HEK293 (cell line): ENCODE measurements around the gene AATK.

Experiments used
- CTCF ChIA-PET: fragments of 350-600 bp; formaldehyde crosslinking; extraction: SDS; loops from one replicate; lab custom pipeline; 2021; ENCODE audit warnings: antibody characterized with exemption; lab: Yijun Ruan, JAX
- POLR2A ChIA-PET: fragments of 300-600 bp; formaldehyde crosslinking; extraction: SDS; loops from one replicate; lab custom pipeline; 2020; ENCODE audit warnings: antibody characterized with exemption, inconsistent platforms; lab: Yijun Ruan, JAX
- H3K27ac ChIP-seq: fragments of 200-500 bp; sonication (Bioruptor generic); 2 replicates; pipeline ENCODE4 v1.5.1; 2014; ENCODE audit warnings: low read depth, low read length, control low read depth, inconsistent platforms; ENCODE audit errors: extremely low read depth
- H3K36me3 ChIP-seq, 2 experiments: fragments of 200-500 bp in 1 of 2; sonication (Bioruptor generic) in 1 of 2; 1 replicate in 1 of 2; 2 replicates in 1 of 2; pipeline ENCODE4 v1.5.1; 2014 to 2017; ENCODE audit warnings: inconsistent platforms in 2 of 2, low read length in 2 of 2; ENCODE audit not compliant: control insufficient read depth in 2 of 2, insufficient read depth in 1 of 2
- H3K4me1 ChIP-seq: fragments of 200-500 bp; sonication (Bioruptor generic); 2 replicates; pipeline ENCODE4 v1.5.1; 2014; ENCODE audit warnings: mild to moderate bottlenecking, low read length, inconsistent platforms; ENCODE audit not compliant: control insufficient read depth, insufficient read depth
- H3K4me3 ChIP-seq: 2 replicates; pipeline ENCODE4 v1.5.1; 2011; ENCODE audit warnings: low read depth, mild to moderate bottlenecking, control low read depth, low read length, moderate library complexity
- H3K9me3 ChIP-seq: fragments of 200-500 bp; sonication (Bioruptor generic); 2 replicates; pipeline ENCODE4 v1.5.1; 2014; ENCODE audit warnings: low read depth, low read length, inconsistent platforms; ENCODE audit not compliant: control insufficient read depth, insufficient read depth
- GLI2 ChIP-seq: fragments of 450-650 bp; formaldehyde crosslinking; IDR thresholded peaks from 2 replicates; pipeline ENCODE4; 2017; ENCODE audit warnings: missing biosample characterization, missing genetic modification characterization, low read depth, borderline replicate concordance
- KLF10 ChIP-seq: fragments of 450-650 bp; IDR thresholded peaks from 2 replicates; pipeline ENCODE4 v1.5.1; 2018; ENCODE audit warnings: missing biosample characterization, mild to moderate bottlenecking, missing genetic modification characterization
- KLF8 ChIP-seq: fragments of 450-650 bp; formaldehyde crosslinking; IDR thresholded peaks from 2 replicates; pipeline ENCODE4 v1.5.1; 2016; ENCODE audit warnings: missing biosample characterization, missing genetic modification characterization
- MZF1 ChIP-seq: fragments of 450-650 bp; formaldehyde crosslinking; IDR thresholded peaks from 2 replicates; pipeline ENCODE4 v1.5.1; 2017; ENCODE audit warnings: missing biosample characterization, missing genetic modification characterization, borderline replicate concordance
- SALL2 ChIP-seq: fragments of 450-650 bp; formaldehyde crosslinking; IDR thresholded peaks from 2 replicates; pipeline ENCODE4 v1.5.0; 2017; ENCODE audit warnings: missing biosample characterization, mild to moderate bottlenecking, missing genetic modification characterization, borderline replicate concordance
- ZBTB7A ChIP-seq: fragments of 450-650 bp; formaldehyde crosslinking; IDR thresholded peaks from 2 replicates; pipeline ENCODE4 v1.5.1; 2016; ENCODE audit warnings: low read depth, missing biosample characterization, missing genetic modification characterization
- ZNF146 ChIP-seq: fragments of 450-650 bp; formaldehyde crosslinking; IDR thresholded peaks from 2 replicates; pipeline ENCODE4 v1.5.1; 2016; ENCODE audit warnings: missing biosample characterization, missing genetic modification characterization
- ZNF221 ChIP-seq: fragments of 450-650 bp; formaldehyde crosslinking; IDR thresholded peaks from 2 replicates; pipeline ENCODE4 v1.5.1; 2017; ENCODE audit warnings: missing biosample characterization, missing genetic modification characterization, borderline replicate concordance
- ZNF274 ChIP-seq, 2 experiments: fragments of 200-500 bp in 1 of 2; fragments of 450-650 bp in 1 of 2; sonication (Bioruptor generic) in 1 of 2; formaldehyde crosslinking in 1 of 2; IDR thresholded peaks; 2 replicates each; pipeline versions ENCODE4 v1.5.1 to v1.6.1; 2014 to 2016; ENCODE audit warnings: borderline replicate concordance in 1 of 2, inconsistent platforms in 1 of 2, low read length in 1 of 2, missing biosample characterization in 1 of 2, missing genetic modification characterization in 1 of 2
- ZNF626 ChIP-seq: fragments of 450-650 bp; sonication (Bioruptor Pico); formaldehyde crosslinking; IDR thresholded peaks from 2 replicates; pipeline ENCODE4 v1.5.1; 2018; ENCODE audit warnings: missing biosample characterization, missing genetic modification characterization, inconsistent platforms
- ZSCAN16 ChIP-seq: fragments of 450-650 bp; formaldehyde crosslinking; IDR thresholded peaks from 2 replicates; pipeline ENCODE4 v1.5.1; 2016; ENCODE audit warnings: missing biosample characterization, missing genetic modification characterization
- TF ChIP-seq, protein P1 (sequence below): fragments of 450-650 bp; formaldehyde crosslinking; IDR thresholded peaks from 2 replicates; pipeline ENCODE4 v1.5.1; 2016; ENCODE audit warnings: missing biosample characterization, missing genetic modification characterization
- TF ChIP-seq, protein P2 (sequence below): fragments of 450-650 bp; formaldehyde crosslinking; IDR thresholded peaks from 2 replicates; pipeline ENCODE4 v1.5.1; 2017; ENCODE audit warnings: missing biosample characterization, missing genetic modification characterization
- TF ChIP-seq, protein P3 (sequence below): fragments of 450-650 bp; formaldehyde crosslinking; IDR thresholded peaks from 2 replicates; pipeline ENCODE4 v1.5.1; 2016; ENCODE audit warnings: missing biosample characterization, missing genetic modification characterization
- TF ChIP-seq, protein P4 (sequence below): fragments of 450-650 bp; formaldehyde crosslinking; IDR thresholded peaks from 2 replicates; pipeline ENCODE4 v1.5.1; 2016; ENCODE audit warnings: missing biosample characterization, missing genetic modification characterization, low read depth
- TF ChIP-seq, protein P5 (sequence below): fragments of 450-650 bp; formaldehyde crosslinking; IDR thresholded peaks from 2 replicates; pipeline ENCODE4 v1.5.1; 2017; ENCODE audit warnings: missing biosample characterization, missing genetic modification characterization
- TF ChIP-seq, protein P6 (sequence below): fragments of 450-650 bp; IDR thresholded peaks from 2 replicates; pipeline ENCODE4 v1.5.1; 2018; ENCODE audit warnings: missing biosample characterization, missing genetic modification characterization
- TF ChIP-seq, protein P7 (sequence below): fragments of 450-650 bp; formaldehyde crosslinking; IDR thresholded peaks from 2 replicates; pipeline ENCODE4 v1.5.1; 2016; ENCODE audit warnings: missing biosample characterization, missing genetic modification characterization
- TF ChIP-seq, protein P8 (sequence below): fragments of 450-650 bp; formaldehyde crosslinking; IDR thresholded peaks from 2 replicates; pipeline ENCODE4 v1.5.1; 2016; ENCODE audit warnings: missing biosample characterization, missing genetic modification characterization

The AATK gene

DNA sequence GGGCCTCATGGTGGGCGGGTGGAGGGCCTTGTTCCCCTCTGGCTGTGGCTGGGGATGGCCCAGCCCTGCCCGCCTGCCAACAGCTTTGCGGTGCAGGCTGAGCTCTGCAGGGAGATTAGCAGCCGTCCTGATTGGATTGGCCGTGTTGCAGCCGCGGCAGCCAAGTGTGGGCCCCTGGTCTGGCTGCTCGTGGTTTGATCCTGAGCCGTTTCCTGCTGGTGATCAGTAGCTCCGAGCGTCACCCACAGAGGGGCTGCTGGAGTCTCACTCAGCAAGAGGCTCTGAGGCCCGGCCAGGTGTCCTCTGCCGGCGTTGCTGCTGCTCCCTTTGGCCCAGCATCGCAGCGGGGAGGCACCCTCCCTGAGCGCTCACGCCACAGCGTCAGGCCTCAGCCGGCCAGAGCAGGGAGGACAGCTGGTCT, 98.6 kb downstream of the AATK start:
- Histone ChIP-seq H3K4me3 (no peak overlapping the region), H3K36me3 (peaks cover 0 to 17% of the 10 kb centered on the region in 2 experiments; a peak in 1 of 3 replicates), H3K9me3 (no peaks in the 10 kb centered on the region), H3K4me1 (no peaks in the 10 kb centered on the region), H3K27ac (no peak overlapping the region)
- ChIA-PET CTCF (no interaction called here), POLR2A (no interaction called here)
- no peak for TF ChIP-seq ZNF146 (tag by site-specific recombination)
- TF ChIP-seq ZBTB7A: no peak
- TF ChIP-seq, protein P1, sequence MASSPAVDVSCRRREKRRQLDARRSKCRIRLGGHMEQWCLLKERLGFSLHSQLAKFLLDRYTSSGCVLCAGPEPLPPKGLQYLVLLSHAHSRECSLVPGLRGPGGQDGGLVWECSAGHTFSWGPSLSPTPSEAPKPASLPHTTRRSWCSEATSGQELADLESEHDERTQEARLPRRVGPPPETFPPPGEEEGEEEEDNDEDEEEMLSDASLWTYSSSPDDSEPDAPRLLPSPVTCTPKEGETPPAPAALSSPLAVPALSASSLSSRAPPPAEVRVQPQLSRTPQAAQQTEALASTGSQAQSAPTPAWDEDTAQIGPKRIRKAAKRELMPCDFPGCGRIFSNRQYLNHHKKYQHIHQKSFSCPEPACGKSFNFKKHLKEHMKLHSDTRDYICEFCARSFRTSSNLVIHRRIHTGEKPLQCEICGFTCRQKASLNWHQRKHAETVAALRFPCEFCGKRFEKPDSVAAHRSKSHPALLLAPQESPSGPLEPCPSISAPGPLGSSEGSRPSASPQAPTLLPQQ (tag by site-specific recombination): no peak
- no peak for TF ChIP-seq ZSCAN16 (tag by site-specific recombination)
- TF ChIP-seq, protein P2, sequence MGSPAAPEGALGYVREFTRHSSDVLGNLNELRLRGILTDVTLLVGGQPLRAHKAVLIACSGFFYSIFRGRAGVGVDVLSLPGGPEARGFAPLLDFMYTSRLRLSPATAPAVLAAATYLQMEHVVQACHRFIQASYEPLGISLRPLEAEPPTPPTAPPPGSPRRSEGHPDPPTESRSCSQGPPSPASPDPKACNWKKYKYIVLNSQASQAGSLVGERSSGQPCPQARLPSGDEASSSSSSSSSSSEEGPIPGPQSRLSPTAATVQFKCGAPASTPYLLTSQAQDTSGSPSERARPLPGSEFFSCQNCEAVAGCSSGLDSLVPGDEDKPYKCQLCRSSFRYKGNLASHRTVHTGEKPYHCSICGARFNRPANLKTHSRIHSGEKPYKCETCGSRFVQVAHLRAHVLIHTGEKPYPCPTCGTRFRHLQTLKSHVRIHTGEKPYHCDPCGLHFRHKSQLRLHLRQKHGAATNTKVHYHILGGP: no peak
- no peak for TF ChIP-seq SALL2 (tag by site-specific recombination)
- no peak for TF ChIP-seq ZNF274 (IDR thresholded peaks at IDR 0.05; ENCODE audit: low read length)
- no peak for TF ChIP-seq ZNF274 (tag by site-specific recombination; IDR thresholded peaks at IDR 0.05; ENCODE audit: borderline replicate concordance)
- no peak for TF ChIP-seq KLF8 (tag by site-specific recombination)
- TF ChIP-seq, protein P3, sequence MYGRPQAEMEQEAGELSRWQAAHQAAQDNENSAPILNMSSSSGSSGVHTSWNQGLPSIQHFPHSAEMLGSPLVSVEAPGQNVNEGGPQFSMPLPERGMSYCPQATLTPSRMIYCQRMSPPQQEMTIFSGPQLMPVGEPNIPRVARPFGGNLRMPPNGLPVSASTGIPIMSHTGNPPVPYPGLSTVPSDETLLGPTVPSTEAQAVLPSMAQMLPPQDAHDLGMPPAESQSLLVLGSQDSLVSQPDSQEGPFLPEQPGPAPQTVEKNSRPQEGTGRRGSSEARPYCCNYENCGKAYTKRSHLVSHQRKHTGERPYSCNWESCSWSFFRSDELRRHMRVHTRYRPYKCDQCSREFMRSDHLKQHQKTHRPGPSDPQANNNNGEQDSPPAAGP (tag by site-specific recombination): no peak
- TF ChIP-seq, protein P4, sequence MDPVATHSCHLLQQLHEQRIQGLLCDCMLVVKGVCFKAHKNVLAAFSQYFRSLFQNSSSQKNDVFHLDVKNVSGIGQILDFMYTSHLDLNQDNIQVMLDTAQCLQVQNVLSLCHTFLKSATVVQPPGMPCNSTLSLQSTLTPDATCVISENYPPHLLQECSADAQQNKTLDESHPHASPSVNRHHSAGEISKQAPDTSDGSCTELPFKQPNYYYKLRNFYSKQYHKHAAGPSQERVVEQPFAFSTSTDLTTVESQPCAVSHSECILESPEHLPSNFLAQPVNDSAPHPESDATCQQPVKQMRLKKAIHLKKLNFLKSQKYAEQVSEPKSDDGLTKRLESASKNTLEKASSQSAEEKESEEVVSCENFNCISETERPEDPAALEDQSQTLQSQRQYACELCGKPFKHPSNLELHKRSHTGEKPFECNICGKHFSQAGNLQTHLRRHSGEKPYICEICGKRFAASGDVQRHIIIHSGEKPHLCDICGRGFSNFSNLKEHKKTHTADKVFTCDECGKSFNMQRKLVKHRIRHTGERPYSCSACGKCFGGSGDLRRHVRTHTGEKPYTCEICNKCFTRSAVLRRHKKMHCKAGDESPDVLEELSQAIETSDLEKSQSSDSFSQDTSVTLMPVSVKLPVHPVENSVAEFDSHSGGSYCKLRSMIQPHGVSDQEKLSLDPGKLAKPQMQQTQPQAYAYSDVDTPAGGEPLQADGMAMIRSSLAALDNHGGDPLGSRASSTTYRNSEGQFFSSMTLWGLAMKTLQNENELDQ (tag by site-specific recombination): no peak
- TF ChIP-seq, protein P5, sequence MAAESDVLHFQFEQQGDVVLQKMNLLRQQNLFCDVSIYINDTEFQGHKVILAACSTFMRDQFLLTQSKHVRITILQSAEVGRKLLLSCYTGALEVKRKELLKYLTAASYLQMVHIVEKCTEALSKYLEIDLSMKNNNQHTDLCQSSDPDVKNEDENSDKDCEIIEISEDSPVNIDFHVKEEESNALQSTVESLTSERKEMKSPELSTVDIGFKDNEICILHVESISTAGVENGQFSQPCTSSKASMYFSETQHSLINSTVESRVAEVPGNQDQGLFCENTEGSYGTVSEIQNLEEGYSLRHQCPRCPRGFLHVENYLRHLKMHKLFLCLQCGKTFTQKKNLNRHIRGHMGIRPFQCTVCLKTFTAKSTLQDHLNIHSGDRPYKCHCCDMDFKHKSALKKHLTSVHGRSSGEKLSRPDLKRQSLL: no peak
- TF ChIP-seq, protein P6, sequence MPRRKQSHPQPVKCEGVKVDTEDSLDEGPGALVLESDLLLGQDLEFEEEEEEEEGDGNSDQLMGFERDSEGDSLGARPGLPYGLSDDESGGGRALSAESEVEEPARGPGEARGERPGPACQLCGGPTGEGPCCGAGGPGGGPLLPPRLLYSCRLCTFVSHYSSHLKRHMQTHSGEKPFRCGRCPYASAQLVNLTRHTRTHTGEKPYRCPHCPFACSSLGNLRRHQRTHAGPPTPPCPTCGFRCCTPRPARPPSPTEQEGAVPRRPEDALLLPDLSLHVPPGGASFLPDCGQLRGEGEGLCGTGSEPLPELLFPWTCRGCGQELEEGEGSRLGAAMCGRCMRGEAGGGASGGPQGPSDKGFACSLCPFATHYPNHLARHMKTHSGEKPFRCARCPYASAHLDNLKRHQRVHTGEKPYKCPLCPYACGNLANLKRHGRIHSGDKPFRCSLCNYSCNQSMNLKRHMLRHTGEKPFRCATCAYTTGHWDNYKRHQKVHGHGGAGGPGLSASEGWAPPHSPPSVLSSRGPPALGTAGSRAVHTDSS (tag by site-specific recombination): no peak
- TF ChIP-seq MZF1: no peak
- no peak for TF ChIP-seq ZNF221 (tag by site-specific recombination)
- TF ChIP-seq, protein P7, sequence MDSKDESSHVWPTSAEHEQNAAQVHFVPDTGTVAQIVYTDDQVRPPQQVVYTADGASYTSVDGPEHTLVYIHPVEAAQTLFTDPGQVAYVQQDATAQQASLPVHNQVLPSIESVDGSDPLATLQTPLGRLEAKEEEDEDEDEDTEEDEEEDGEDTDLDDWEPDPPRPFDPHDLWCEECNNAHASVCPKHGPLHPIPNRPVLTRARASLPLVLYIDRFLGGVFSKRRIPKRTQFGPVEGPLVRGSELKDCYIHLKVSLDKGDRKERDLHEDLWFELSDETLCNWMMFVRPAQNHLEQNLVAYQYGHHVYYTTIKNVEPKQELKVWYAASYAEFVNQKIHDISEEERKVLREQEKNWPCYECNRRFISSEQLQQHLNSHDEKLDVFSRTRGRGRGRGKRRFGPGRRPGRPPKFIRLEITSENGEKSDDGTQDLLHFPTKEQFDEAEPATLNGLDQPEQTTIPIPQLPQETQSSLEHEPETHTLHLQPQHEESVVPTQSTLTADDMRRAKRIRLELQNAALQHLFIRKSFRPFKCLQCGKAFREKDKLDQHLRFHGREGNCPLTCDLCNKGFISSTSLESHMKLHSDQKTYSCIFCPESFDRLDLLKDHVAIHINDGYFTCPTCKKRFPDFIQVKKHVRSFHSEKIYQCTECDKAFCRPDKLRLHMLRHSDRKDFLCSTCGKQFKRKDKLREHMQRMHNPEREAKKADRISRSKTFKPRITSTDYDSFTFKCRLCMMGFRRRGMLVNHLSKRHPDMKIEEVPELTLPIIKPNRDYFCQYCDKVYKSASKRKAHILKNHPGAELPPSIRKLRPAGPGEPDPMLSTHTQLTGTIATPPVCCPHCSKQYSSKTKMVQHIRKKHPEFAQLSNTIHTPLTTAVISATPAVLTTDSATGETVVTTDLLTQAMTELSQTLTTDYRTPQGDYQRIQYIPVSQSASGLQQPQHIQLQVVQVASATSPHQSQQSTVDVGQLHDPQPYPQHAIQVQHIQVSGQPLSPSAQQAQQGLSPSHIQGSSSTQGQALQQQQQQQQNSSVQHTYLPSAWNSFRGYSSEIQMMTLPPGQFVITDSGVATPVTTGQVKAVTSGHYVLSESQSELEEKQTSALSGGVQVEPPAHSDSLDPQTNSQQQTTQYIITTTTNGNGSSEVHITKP: no peak; the same call in 1 of the 2 replicates
- no peak for TF ChIP-seq KLF10
- TF ChIP-seq, protein P8, sequence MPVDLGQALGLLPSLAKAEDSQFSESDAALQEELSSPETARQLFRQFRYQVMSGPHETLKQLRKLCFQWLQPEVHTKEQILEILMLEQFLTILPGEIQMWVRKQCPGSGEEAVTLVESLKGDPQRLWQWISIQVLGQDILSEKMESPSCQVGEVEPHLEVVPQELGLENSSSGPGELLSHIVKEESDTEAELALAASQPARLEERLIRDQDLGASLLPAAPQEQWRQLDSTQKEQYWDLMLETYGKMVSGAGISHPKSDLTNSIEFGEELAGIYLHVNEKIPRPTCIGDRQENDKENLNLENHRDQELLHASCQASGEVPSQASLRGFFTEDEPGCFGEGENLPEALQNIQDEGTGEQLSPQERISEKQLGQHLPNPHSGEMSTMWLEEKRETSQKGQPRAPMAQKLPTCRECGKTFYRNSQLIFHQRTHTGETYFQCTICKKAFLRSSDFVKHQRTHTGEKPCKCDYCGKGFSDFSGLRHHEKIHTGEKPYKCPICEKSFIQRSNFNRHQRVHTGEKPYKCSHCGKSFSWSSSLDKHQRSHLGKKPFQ (tag by site-specific recombination): no peak
- TF ChIP-seq GLI2 (tag by site-specific recombination): no peak
- TF ChIP-seq ZNF626: no peak
